H1 (cell line): ENCODE results near the gene C6orf62. TPM values are rescaled to one million over a fixed set of nuclear protein-coding genes. Genes with fewer than 3 reads are reported as not detected.
"Not testable (repeated sequence)": the region's sequence is repeated elsewhere in the genome, so short reads cannot be mapped to it uniquely, and the experiment has no call there.

Experiments used
- CTCF ChIA-PET: fragments of 300-600 bp; sonication (Branson Sonifier 250); formaldehyde crosslinking; loops from one replicate; lab custom pipeline; 2021; ENCODE audit not compliant: partially characterized antibody; lab: Charles Lee
- POLR2A ChIA-PET: fragments of 300-600 bp; sonication (Branson Sonifier 250); formaldehyde crosslinking; loops from one replicate; lab custom pipeline; 2021; ENCODE audit warnings: inconsistent platforms; ENCODE audit not compliant: partially characterized antibody; lab: Charles Lee
- DNase-seq, 2 experiments: peaks; one replicate each; pipeline versions ENCODE4 v3.0.0 to v3.0.0-alpha.2; 2010 to 2022; ENCODE audit warnings: low spot score in 2 of 2, low read depth in 1 of 2, mixed read lengths in 1 of 2
- FAIRE-seq: peaks from 2 replicates; lab custom pipeline; 2011; peaks lifted over from hg19 to GRCh38; lab: Jason Lieb, UNC
- H2AFZ ChIP-seq: 2 replicates; pipeline ENCODE4 v1.8.1; 2012; ENCODE audit warnings: low read length, inconsistent platforms
- H2AK5ac ChIP-seq: 2 replicates; pipeline ENCODE4 v1.6.1; 2013; ENCODE audit warnings: low read depth, low read length
- H2BK120ac ChIP-seq: replicated peaks from 2 replicates; pipeline ENCODE3; 2013; ENCODE audit warnings: low read depth, low read length, inconsistent platforms
- H2BK12ac ChIP-seq: 2 replicates; pipeline ENCODE4 v1.6.1; 2013; ENCODE audit warnings: low read depth, low read length
- H2BK15ac ChIP-seq: 2 replicates; pipeline ENCODE4 v1.6.1; 2013; ENCODE audit warnings: low read length
- H2BK20ac ChIP-seq: 2 replicates; pipeline ENCODE4 v1.6.1; 2013; ENCODE audit warnings: low read length
- H2BK5ac ChIP-seq: 2 replicates; pipeline ENCODE4 v1.6.1; 2013; ENCODE audit warnings: low read depth, low read length
- H3K14ac ChIP-seq: 2 replicates; pipeline ENCODE4 v1.6.1; 2013; ENCODE audit warnings: inconsistent platforms; ENCODE audit not compliant: insufficient read length
- H3K18ac ChIP-seq: 2 replicates; pipeline ENCODE4 v1.6.1; 2013; ENCODE audit warnings: low read length; ENCODE audit errors: extremely low read depth
- H3K23ac ChIP-seq: 2 replicates; pipeline ENCODE4 v1.6.1; 2013; ENCODE audit warnings: inconsistent platforms; ENCODE audit not compliant: insufficient read length
- H3K23me2 ChIP-seq: 2 replicates; pipeline ENCODE4 v1.6.1; 2013; ENCODE audit warnings: low read depth, low read length
- H3K27ac ChIP-seq: 2 replicates; pipeline ENCODE4 v1.6.1; 2011; ENCODE audit warnings: low read depth, low read length, inconsistent platforms
- H3K27me3 ChIP-seq, 4 experiments: replicated peaks in 1 of 4; 1 replicate in 1 of 4; 2 replicates in 3 of 4; pipeline versions ENCODE4 v1.6.1 to v1.8.1; 2011 to 2013; ENCODE audit warnings: low read length in 3 of 4, mild to moderate bottlenecking in 3 of 4, inconsistent platforms in 2 of 4, mixed read lengths in 2 of 4, moderate library complexity in 1 of 4; ENCODE audit not compliant: control insufficient read depth in 3 of 4, insufficient read depth in 3 of 4; ENCODE audit errors: extremely low read depth in 1 of 4
- H3K36me3 ChIP-seq, 4 experiments: 2 replicates each; pipeline versions ENCODE4 v1.6.1 to v1.8.1; 2011 to 2013; ENCODE audit warnings: mild to moderate bottlenecking in 4 of 4, low read length in 3 of 4, moderate library complexity in 2 of 4, control low read depth in 1 of 4, inconsistent platforms in 1 of 4; ENCODE audit not compliant: insufficient read depth in 4 of 4, control insufficient read depth in 2 of 4
- H3K4ac ChIP-seq: replicated peaks from 2 replicates; pipeline ENCODE3; 2013; ENCODE audit warnings: low read length, low read depth, mixed read lengths, inconsistent platforms; ENCODE audit not compliant: insufficient read length
- H3K4me1 ChIP-seq, 4 experiments: replicated peaks in 1 of 4; 1 replicate in 1 of 4; 2 replicates in 3 of 4; pipeline versions ENCODE4 v1.6.1 to v1.8.1; 2011 to 2013; ENCODE audit warnings: low read length in 3 of 4, inconsistent platforms in 2 of 4, mixed read lengths in 1 of 4; ENCODE audit not compliant: insufficient read depth in 4 of 4, control insufficient read depth in 3 of 4
- H3K4me2 ChIP-seq, 2 experiments: 2 replicates each; pipeline versions ENCODE4 v1.6.1 to v1.8.1; 2011 to 2013; ENCODE audit warnings: low read depth in 2 of 2, low read length in 2 of 2, control low read depth in 1 of 2, inconsistent platforms in 1 of 2, mild to moderate bottlenecking in 1 of 2; ENCODE audit not compliant: insufficient read depth in 1 of 2
- H3K4me3 ChIP-seq, 4 experiments: fragments of 200-600, 300-600 bp in 1 of 4; sonication (generic), shearing (Covaris generic), sonication (Bioruptor Twin) in 1 of 4; 2 replicates each; pipeline versions ENCODE4 v1.5.1 to v1.8.1; 2011 to 2016; ENCODE audit warnings: low read length in 4 of 4, low read depth in 3 of 4, control low read depth in 2 of 4, inconsistent platforms in 2 of 4, mild to moderate bottlenecking in 2 of 4, mixed read lengths in 1 of 4, moderate library complexity in 1 of 4; ENCODE audit not compliant: insufficient read depth in 2 of 4; ENCODE audit errors: extremely low read depth in 1 of 4
- H3K56ac ChIP-seq: replicated peaks from 2 replicates; pipeline ENCODE3; 2013; ENCODE audit warnings: low read depth, mild to moderate bottlenecking, mixed read lengths, low read length, inconsistent platforms; ENCODE audit not compliant: insufficient read length
- H3K79me1 ChIP-seq: 2 replicates; pipeline ENCODE4 v1.6.1; 2013; ENCODE audit warnings: low read depth, low read length, control low read depth
- H3K79me2 ChIP-seq, 2 experiments: 2 replicates each; pipeline versions ENCODE4 v1.6.1 to v1.8.1; 2012 to 2013; ENCODE audit warnings: low read length in 2 of 2, mild to moderate bottlenecking in 2 of 2, inconsistent platforms in 1 of 2; ENCODE audit not compliant: insufficient read depth in 2 of 2, control insufficient read depth in 1 of 2
- H3K9ac ChIP-seq, 4 experiments: replicated peaks in 1 of 4; 1 replicate in 1 of 4; 2 replicates in 3 of 4; pipeline versions ENCODE4 v1.6.1 to v1.8.1; 2011 to 2013; ENCODE audit warnings: low read depth in 3 of 4, low read length in 3 of 4, control low read depth in 2 of 4, mild to moderate bottlenecking in 2 of 4, moderate library complexity in 2 of 4, inconsistent platforms in 1 of 4; ENCODE audit errors: extremely low read depth in 1 of 4
- H3K9me3 ChIP-seq, 2 experiments: 2 replicates each; pipeline versions ENCODE4 v1.6.1 to v1.8.1; 2012 to 2013; ENCODE audit warnings: mild to moderate bottlenecking in 2 of 2, moderate library complexity in 2 of 2, control low read depth in 1 of 2, inconsistent platforms in 1 of 2, low read depth in 1 of 2, low read length in 1 of 2, mixed read lengths in 1 of 2; ENCODE audit not compliant: insufficient read depth in 2 of 2
- H4K20me1 ChIP-seq, 2 experiments: replicated peaks in 1 of 2; 2 replicates each; pipeline versions ENCODE3 to v1.8.1; 2011 to 2013; ENCODE audit warnings: inconsistent platforms in 2 of 2, low read length in 2 of 2, mild to moderate bottlenecking in 1 of 2; ENCODE audit not compliant: insufficient read depth in 2 of 2, control insufficient read depth in 1 of 2
- H4K5ac ChIP-seq: 2 replicates; pipeline ENCODE4 v1.6.1; 2013; ENCODE audit warnings: low read length, low read depth, mixed read lengths, inconsistent platforms; ENCODE audit not compliant: insufficient read length
- H4K8ac ChIP-seq: 2 replicates; pipeline ENCODE4 v1.8.0; 2013; ENCODE audit warnings: mild to moderate bottlenecking, moderate library complexity, low read length, inconsistent platforms; ENCODE audit not compliant: insufficient read depth; ENCODE audit errors: extremely low read depth
- H4K91ac ChIP-seq: replicated peaks from 2 replicates; pipeline ENCODE3; 2013; ENCODE audit warnings: low read length, mixed read lengths, inconsistent platforms; ENCODE audit not compliant: insufficient read length
- WGBS, 2 experiments: shearing (Covaris generic) in 1 of 2; methylation state at CpG; one replicate each; pipeline versions ENCODE4 v1.1.6 to v1.1.7; 2013 to 2015; ENCODE audit warnings: low lambda C conversion rate in 2 of 2, mixed read lengths in 2 of 2, inconsistent platforms in 1 of 2, low coverage in 1 of 2, missing lambda C conversion rate in 1 of 2; ENCODE audit not compliant: insufficient replicate concordance in 2 of 2, insufficient coverage in 1 of 2, insufficient read length in 1 of 2; ENCODE audit errors: extremely low coverage in 1 of 2, missing lambda C conversion rate in 1 of 2; 5-methylcytosine and 5-hydroxymethylcytosine counted together
- polyA plus RNA-seq, 7 experiments: library from polyadenylated mRNA; depleted of rRNA in 3 of 7; stranded (reverse) in 5 of 7; unstranded in 2 of 7; fragments of >200 nt in 5 of 7; fragments of 200-250 nt in 2 of 7; gene quantifications; 1 replicate in 5 of 7; 2 replicates in 1 of 7; 4 replicates in 1 of 7; pipeline versions ENCODE4 v1.2.1 to v1.2.3, GENCODE V29; 2011 to 2013; ENCODE audit warnings: missing spikeins in 2 of 7, mixed read lengths in 2 of 7
- total RNA-seq: library from RNA; stranded (reverse); fragmentation: NEBNext Ultra II Directional; extraction: Animal tissue kit (Norgen Biotek cat#: 25700); gene quantifications from 2 replicates; pipeline ENCODE4 v1.2.1, GENCODE V29; 2021

The C6orf62 gene
- total and polyA plus RNA-seq, 2 of the 8 experiments (the other 6 are each of a cell fraction or from before 2014, with no cell fraction given), result 25.6 to 101 TPM

GRCh38 chr6:24765968-24766367 is 47.0 kb upstream of the C6orf62 start:
- DNase-seq, H2BK120ac ChIP-seq, H2BK12ac ChIP-seq, H3K79me1 ChIP-seq, H3K9me3 ChIP-seq, H4K20me1 ChIP-seq, H3K27ac ChIP-seq, H2AK5ac ChIP-seq, H3K4ac ChIP-seq, H3K4me2 ChIP-seq, FAIRE-seq, H3K18ac ChIP-seq, H3K79me2 ChIP-seq, H3K27me3 ChIP-seq, H4K5ac ChIP-seq, H2BK20ac ChIP-seq, H3K4me3 ChIP-seq, H4K91ac ChIP-seq, H2BK5ac ChIP-seq, H2AFZ ChIP-seq, H2BK15ac ChIP-seq, H4K8ac ChIP-seq, H3K4me1 ChIP-seq, H3K9ac ChIP-seq, H3K56ac ChIP-seq, H3K14ac ChIP-seq, H3K36me3 ChIP-seq, H3K23ac ChIP-seq, H3K23me2 ChIP-seq: not testable (repeated sequence)
- POLR2A ChIA-PET, result interaction anchor here (0.7 kb wide), 1 partner anchor 56 kb away, joined by 3 read pairs; no protein-coding TSS in a partner anchor
- WGBS, 2 experiments, result 92% methylated on average over 9 of the region's 26 CpGs; no CpG with 5 or more reads in 1 of the 2 experiments
- CTCF ChIA-PET, result interaction anchor here (0.7 to 1.2 kb wide), 2 partner anchors 183 to 252 kb away, joined by 3 read pairs; no protein-coding TSS in a partner anchor
